ENCODE results near the gene NFIC.

- TF ChIP-seq, protein P1, sequence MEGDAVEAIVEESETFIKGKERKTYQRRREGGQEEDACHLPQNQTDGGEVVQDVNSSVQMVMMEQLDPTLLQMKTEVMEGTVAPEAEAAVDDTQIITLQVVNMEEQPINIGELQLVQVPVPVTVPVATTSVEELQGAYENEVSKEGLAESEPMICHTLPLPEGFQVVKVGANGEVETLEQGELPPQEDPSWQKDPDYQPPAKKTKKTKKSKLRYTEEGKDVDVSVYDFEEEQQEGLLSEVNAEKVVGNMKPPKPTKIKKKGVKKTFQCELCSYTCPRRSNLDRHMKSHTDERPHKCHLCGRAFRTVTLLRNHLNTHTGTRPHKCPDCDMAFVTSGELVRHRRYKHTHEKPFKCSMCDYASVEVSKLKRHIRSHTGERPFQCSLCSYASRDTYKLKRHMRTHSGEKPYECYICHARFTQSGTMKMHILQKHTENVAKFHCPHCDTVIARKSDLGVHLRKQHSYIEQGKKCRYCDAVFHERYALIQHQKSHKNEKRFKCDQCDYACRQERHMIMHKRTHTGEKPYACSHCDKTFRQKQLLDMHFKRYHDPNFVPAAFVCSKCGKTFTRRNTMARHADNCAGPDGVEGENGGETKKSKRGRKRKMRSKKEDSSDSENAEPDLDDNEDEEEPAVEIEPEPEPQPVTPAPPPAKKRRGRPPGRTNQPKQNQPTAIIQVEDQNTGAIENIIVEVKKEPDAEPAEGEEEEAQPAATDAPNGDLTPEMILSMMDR (IDR thresholded peaks at IDR 0.05): no peak
- no peak for TF ChIP-seq POLR2AphosphoS5 (IDR thresholded peaks at IDR 0.05)
Measured at GRCh38 chr19:3465552-3465951, 99.2 kb downstream of the NFIC start.

All from upper lobe of left lung (tissue), 4 donors.